H9 (cell line): Measurements from ENCODE around the gene DTNB. TPM values are rescaled to one million over a fixed set of nuclear protein-coding genes. Genes with fewer than 3 reads are reported as not detected.

Experiments used
- DNase-seq: peaks from one replicate; pipeline ENCODE4 v3.0.0-alpha.2; 2017
- H2AFZ ChIP-seq: one replicate; pipeline ENCODE4 v1.6.1; 2013; ENCODE audit warnings: mild to moderate bottlenecking, low read length, control low read depth, moderate library complexity
- H2AK5ac ChIP-seq: 2 replicates; pipeline ENCODE4 v1.6.1; 2013; ENCODE audit warnings: low read length, control low read depth, mixed read lengths; ENCODE audit not compliant: insufficient read length
- H2BK120ac ChIP-seq: one replicate; pipeline ENCODE4 v1.6.1; 2013; ENCODE audit warnings: low read depth, mild to moderate bottlenecking, low read length, control low read depth, inconsistent platforms; ENCODE audit not compliant: poor library complexity, severe bottlenecking
- H2BK12ac ChIP-seq: 2 replicates; pipeline ENCODE4 v1.6.1; 2013; ENCODE audit warnings: low read length, control low read depth, mixed read lengths, low read depth; ENCODE audit not compliant: insufficient read length
- H2BK15ac ChIP-seq: 2 replicates; pipeline ENCODE4 v1.6.1; 2013; ENCODE audit warnings: low read depth, low read length, control low read depth
- H2BK20ac ChIP-seq: one replicate; pipeline ENCODE4 v1.6.1; 2013; ENCODE audit warnings: low read depth, mild to moderate bottlenecking, low read length, control low read depth, inconsistent platforms; ENCODE audit not compliant: poor library complexity, severe bottlenecking
- H2BK5ac ChIP-seq: 2 replicates; pipeline ENCODE4 v1.6.1; 2013; ENCODE audit warnings: low read length, control low read depth, mixed read lengths; ENCODE audit not compliant: insufficient read length
- H3K14ac ChIP-seq: 2 replicates; pipeline ENCODE4 v1.6.1; 2013; ENCODE audit warnings: low read length, control low read depth; ENCODE audit not compliant: insufficient read depth
- H3K18ac ChIP-seq: 2 replicates; pipeline ENCODE4 v1.6.1; 2013; ENCODE audit warnings: low read depth, mild to moderate bottlenecking, mixed read lengths, low read length, control low read depth; ENCODE audit not compliant: insufficient read length
- H3K23ac ChIP-seq: 2 replicates; pipeline ENCODE4 v1.6.1; 2013; ENCODE audit warnings: low read length, control low read depth, mixed read lengths, low read depth; ENCODE audit not compliant: insufficient read length
- H3K23me2 ChIP-seq: 2 replicates; pipeline ENCODE4 v1.6.1; 2013; ENCODE audit warnings: low read depth, mild to moderate bottlenecking, mixed read lengths, low read length, control low read depth; ENCODE audit not compliant: insufficient read length, poor library complexity, severe bottlenecking
- H3K27ac ChIP-seq: 2 replicates; pipeline ENCODE4 v1.5.1; 2013; ENCODE audit warnings: low read length, control low read depth, mixed read lengths, low read depth; ENCODE audit not compliant: insufficient read length
- H3K27me3 ChIP-seq: 2 replicates; pipeline ENCODE4 v1.6.1; 2013; ENCODE audit warnings: low read length, control low read depth, inconsistent platforms; ENCODE audit not compliant: insufficient read depth
- H3K4ac ChIP-seq: 2 replicates; pipeline ENCODE4 v1.6.1; 2013; ENCODE audit warnings: low read depth, mild to moderate bottlenecking, control low read depth, inconsistent platforms, low read length, moderate library complexity
- H3K4me1 ChIP-seq: 2 replicates; pipeline ENCODE4 v1.6.1; 2013; ENCODE audit warnings: low read length, control low read depth, inconsistent platforms; ENCODE audit not compliant: insufficient read depth
- H3K4me2 ChIP-seq: 2 replicates; pipeline ENCODE4 v1.6.1; 2013; ENCODE audit warnings: low read length, control low read depth, mixed read lengths; ENCODE audit not compliant: insufficient read length, insufficient read depth
- H3K56ac ChIP-seq: 2 replicates; pipeline ENCODE4 v1.6.1; 2013; ENCODE audit warnings: low read depth, mild to moderate bottlenecking, mixed read lengths, low read length, control low read depth; ENCODE audit not compliant: insufficient read length
- H3K79me1 ChIP-seq: 2 replicates; pipeline ENCODE4 v1.6.1; 2013; ENCODE audit warnings: low read depth, mild to moderate bottlenecking, moderate library complexity, low read length, control low read depth, inconsistent platforms; ENCODE audit not compliant: insufficient read depth, poor library complexity, severe bottlenecking
- H3K79me2 ChIP-seq: 2 replicates; pipeline ENCODE4 v1.6.1; 2013; ENCODE audit warnings: low read length, control low read depth, inconsistent platforms; ENCODE audit not compliant: insufficient read depth
- H3K9ac ChIP-seq: 2 replicates; pipeline ENCODE4 v1.6.1; 2013; ENCODE audit warnings: low read length, control low read depth, mixed read lengths; ENCODE audit not compliant: insufficient read length; ENCODE audit errors: extremely low read depth
- H3K9me3 ChIP-seq: one replicate; pipeline ENCODE4 v1.6.1; 2013; ENCODE audit warnings: low read depth, low read length, inconsistent platforms; ENCODE audit not compliant: control insufficient read depth
- H3T11ph ChIP-seq: one replicate; pipeline ENCODE4 v1.6.1; 2013; ENCODE audit warnings: mild to moderate bottlenecking, low read length, control low read depth, inconsistent platforms
- H4K20me1 ChIP-seq: one replicate; pipeline ENCODE4 v1.6.1; 2013; ENCODE audit not compliant: control insufficient read depth, insufficient read length, insufficient read depth
- H4K5ac ChIP-seq: 2 replicates; pipeline ENCODE4 v1.6.1; 2013; ENCODE audit warnings: low read depth, mild to moderate bottlenecking, mixed read lengths, low read length, control low read depth; ENCODE audit not compliant: insufficient read length
- H4K8ac ChIP-seq: replicated peaks from 2 replicates; pipeline ENCODE4 v1.6.1; 2013; ENCODE audit warnings: low read length, control low read depth, mixed read lengths, low read depth; ENCODE audit not compliant: insufficient read length
- H4K91ac ChIP-seq: 2 replicates; pipeline ENCODE4 v1.6.1; 2013; ENCODE audit warnings: low read depth, mild to moderate bottlenecking, moderate library complexity, mixed read lengths, low read length, control low read depth; ENCODE audit not compliant: insufficient read length
- H3K27ac Mint-ChIP-seq, 3 experiments: 2 replicates in 2 of 3; 3 replicates in 1 of 3; pipeline ENCODE4 v1.8.0; 2020 to 2021; ENCODE audit warnings: mixed read lengths in 3 of 3, mild to moderate bottlenecking in 1 of 3, moderate library complexity in 1 of 3
- H3K27me3 Mint-ChIP-seq: 2 replicates; pipeline ENCODE4 v1.8.0; 2021; ENCODE audit warnings: low read depth, mild to moderate bottlenecking, moderate library complexity, mixed read lengths
- H3K36me3 Mint-ChIP-seq, 3 experiments: 2 replicates in 2 of 3; 3 replicates in 1 of 3; pipeline ENCODE4 v1.8.0; 2020 to 2021; ENCODE audit warnings: low read depth in 3 of 3, mixed read lengths in 3 of 3; ENCODE audit not compliant: insufficient read depth in 1 of 3
- H3K4me1 Mint-ChIP-seq, 2 experiments: 2 replicates each; pipeline ENCODE4 v1.8.0; 2020; ENCODE audit warnings: mixed read lengths in 2 of 2
- H3K4me3 Mint-ChIP-seq, 2 experiments: 2 replicates in 1 of 2; 3 replicates in 1 of 2; pipeline ENCODE4 v1.8.0; 2020 to 2021; ENCODE audit warnings: mild to moderate bottlenecking in 2 of 2, mixed read lengths in 2 of 2, moderate library complexity in 1 of 2
- H3K9me3 Mint-ChIP-seq, 2 experiments: 2 replicates in 1 of 2; 3 replicates in 1 of 2; pipeline ENCODE4 v1.8.0; 2020; ENCODE audit warnings: mild to moderate bottlenecking in 2 of 2, mixed read lengths in 2 of 2, moderate library complexity in 1 of 2
- WGBS: extraction: QIAGEN DNeasy Blood & Tissue Kit; methylation state at CpG from one replicate; pipeline ENCODE4 v1.1.7; 2013; ENCODE audit warnings: missing lambda C conversion rate, low lambda C conversion rate, mixed read lengths; ENCODE audit not compliant: insufficient read length; ENCODE audit errors: extremely low coverage; 5-methylcytosine and 5-hydroxymethylcytosine counted together
- total RNA-seq: library from RNA; stranded (reverse); gene quantifications from 2 replicates; pipeline ENCODE4 v1.2.1, GENCODE V29; 2021
- TF ChIP-seq, protein P1 (sequence below): fragments of 200-600 bp; sonication (generic); conservative IDR thresholded peaks from 3 replicates; pipeline ENCODE4 v1.8.0; 2021; ENCODE audit warnings: antibody characterized with exemption, mild to moderate bottlenecking

Gene DTNB
- total RNA-seq, 1 experiment from 2014 or later = 26.7 TPM

DNA sequence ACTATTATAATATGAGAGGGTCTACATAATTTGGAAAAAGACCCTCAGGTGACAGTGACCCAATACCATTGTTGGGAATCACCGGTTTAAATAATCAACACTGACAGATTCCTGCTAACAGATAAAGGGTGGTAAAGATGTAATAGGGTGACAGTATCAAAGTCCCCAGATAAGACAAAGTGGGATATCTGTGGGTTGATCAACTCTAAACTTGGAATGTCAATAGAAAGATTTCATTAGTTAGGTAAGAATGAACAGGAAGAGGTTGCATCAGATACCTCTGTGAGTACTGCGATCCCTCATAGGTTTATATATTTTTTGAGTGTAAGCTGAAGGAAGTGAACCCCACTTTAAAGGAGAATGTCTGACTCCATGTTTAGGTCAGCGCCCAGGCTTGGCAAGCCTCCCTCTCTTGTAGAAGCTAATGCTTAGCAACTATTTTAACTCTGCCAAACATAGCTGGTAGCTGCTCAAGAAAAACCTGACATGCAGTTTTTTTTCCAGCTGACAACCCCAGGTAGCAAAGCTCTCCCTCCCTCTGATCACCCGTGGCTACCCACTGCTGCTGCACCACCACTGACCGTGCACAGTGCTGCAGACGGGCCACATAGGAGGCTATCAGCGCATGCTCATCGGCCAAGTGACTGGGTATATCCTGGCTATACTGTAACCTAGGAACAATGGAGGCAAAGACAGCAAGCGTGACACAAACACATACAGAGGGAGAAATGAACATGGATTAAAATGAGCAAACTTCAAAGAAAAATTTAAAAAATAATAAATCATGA is 218.4 kb downstream of the DTNB start:
- no peak overlapping the region for H3K4me3 Mint-ChIP-seq
- H2BK12ac ChIP-seq = no peak overlapping the region
- H2AFZ ChIP-seq = no peak overlapping the region
- no peak overlapping the region for H2BK20ac ChIP-seq
- no peak for DNase-seq
- no peak overlapping the region for H4K5ac ChIP-seq
- no peaks in the 10 kb centered on the region for H3K23me2 ChIP-seq
- H3K27ac ChIP-seq = no peak overlapping the region
- H3K9me3 ChIP-seq = no peaks in the 10 kb centered on the region
- no peak overlapping the region for H2BK5ac ChIP-seq
- no peak overlapping the region for H3K18ac ChIP-seq
- H3K23ac ChIP-seq = no peak overlapping the region
- no peak overlapping the region for H2BK120ac ChIP-seq
- H3K9me3 Mint-ChIP-seq = no peaks in the 10 kb centered on the region
- no peak overlapping the region for H3K56ac ChIP-seq
- H3K9ac ChIP-seq = no peak overlapping the region
- H3K14ac ChIP-seq = no peak overlapping the region
- H3K4me1 ChIP-seq = no peaks in the 10 kb centered on the region
- H3K4ac ChIP-seq = no peak overlapping the region
- peak overlapping the region in 1 of 3 experiments; percentile 35; a peak in 3 of 7 replicates for H3K27ac Mint-ChIP-seq
- no peak overlapping the region for H4K8ac ChIP-seq
- no peak overlapping the region for H2AK5ac ChIP-seq
- H3K36me3 Mint-ChIP-seq = peaks cover 0 to 5% (median 0%) of the 10 kb centered on the region in 3 experiments; a peak in 1 of 7 replicates
- no peak overlapping the region for H2BK15ac ChIP-seq
- H3K4me2 ChIP-seq = no peak overlapping the region
- no peaks in the 10 kb centered on the region for H3K27me3 ChIP-seq
- WGBS = no CpG with 5 or more reads among the region's 9 CpGs
- no peak overlapping the region for H3T11ph ChIP-seq
- no peak overlapping the region for H4K91ac ChIP-seq
- H4K20me1 ChIP-seq = no peaks in the 10 kb centered on the region
- TF ChIP-seq, protein P1, sequence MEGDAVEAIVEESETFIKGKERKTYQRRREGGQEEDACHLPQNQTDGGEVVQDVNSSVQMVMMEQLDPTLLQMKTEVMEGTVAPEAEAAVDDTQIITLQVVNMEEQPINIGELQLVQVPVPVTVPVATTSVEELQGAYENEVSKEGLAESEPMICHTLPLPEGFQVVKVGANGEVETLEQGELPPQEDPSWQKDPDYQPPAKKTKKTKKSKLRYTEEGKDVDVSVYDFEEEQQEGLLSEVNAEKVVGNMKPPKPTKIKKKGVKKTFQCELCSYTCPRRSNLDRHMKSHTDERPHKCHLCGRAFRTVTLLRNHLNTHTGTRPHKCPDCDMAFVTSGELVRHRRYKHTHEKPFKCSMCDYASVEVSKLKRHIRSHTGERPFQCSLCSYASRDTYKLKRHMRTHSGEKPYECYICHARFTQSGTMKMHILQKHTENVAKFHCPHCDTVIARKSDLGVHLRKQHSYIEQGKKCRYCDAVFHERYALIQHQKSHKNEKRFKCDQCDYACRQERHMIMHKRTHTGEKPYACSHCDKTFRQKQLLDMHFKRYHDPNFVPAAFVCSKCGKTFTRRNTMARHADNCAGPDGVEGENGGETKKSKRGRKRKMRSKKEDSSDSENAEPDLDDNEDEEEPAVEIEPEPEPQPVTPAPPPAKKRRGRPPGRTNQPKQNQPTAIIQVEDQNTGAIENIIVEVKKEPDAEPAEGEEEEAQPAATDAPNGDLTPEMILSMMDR = no peak
- H3K79me1 ChIP-seq = no peaks in the 10 kb centered on the region
- H3K79me2 ChIP-seq = no peaks in the 10 kb centered on the region
- H3K27me3 Mint-ChIP-seq = no peaks in the 10 kb centered on the region; the same call in 1 of the 2 replicates
- H3K4me1 Mint-ChIP-seq = peaks cover 11 to 13% of the 10 kb centered on the region in 2 experiments
